GM19238 (cell line): ENCODE data around the gene BORCS5.
"Not testable (repeated sequence)": the region's sequence is repeated elsewhere in the genome, so short reads cannot be mapped to it uniquely, and the experiment has no call there.

Experiments used
- DNase-seq: peaks from one replicate; pipeline ENCODE4 v3.0.0; 2011; ENCODE audit warnings: low spot score; ENCODE audit not compliant: insufficient read length

Gene BORCS5

DNA sequence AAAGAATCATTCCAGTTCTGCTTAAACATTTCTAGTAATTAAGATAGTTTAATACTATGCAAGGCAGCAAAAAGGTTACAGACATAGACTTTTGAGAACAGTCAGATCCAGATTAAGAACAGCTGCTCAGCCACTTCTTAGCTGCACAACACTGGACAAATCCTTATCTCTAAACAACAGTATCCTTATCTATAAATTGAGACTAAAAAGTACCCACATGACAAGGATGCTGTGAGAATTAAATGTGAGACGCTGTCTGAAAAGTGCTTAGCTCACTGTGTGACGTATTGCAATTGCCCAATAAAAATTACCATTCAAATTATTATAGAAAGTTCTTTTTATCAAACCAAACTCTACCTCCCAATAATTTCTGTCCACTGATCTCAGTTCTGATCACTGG is 35.5 kb downstream of the BORCS5 start:
- no peak for DNase-seq

DNA sequence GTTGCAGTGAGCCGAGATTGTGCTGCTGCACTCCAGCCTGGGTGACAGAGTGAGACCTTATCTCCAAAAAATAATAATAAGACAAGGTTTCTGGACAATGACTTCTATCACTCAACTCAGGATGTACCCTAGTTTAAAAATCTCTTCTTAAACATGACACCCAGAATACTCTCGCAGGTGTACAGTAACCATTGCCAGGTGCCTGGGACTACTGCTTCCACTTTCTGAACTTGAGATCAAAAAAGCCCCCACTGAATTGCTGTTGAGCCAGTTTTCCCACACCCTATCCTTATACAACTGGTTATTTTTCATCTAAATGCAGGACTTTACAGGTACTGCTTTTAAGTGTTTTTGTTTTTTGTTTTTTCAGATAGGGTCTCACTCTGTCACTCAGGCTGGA is 36.3 kb downstream of the BORCS5 start:
- DNase-seq, result no peak

DNA sequence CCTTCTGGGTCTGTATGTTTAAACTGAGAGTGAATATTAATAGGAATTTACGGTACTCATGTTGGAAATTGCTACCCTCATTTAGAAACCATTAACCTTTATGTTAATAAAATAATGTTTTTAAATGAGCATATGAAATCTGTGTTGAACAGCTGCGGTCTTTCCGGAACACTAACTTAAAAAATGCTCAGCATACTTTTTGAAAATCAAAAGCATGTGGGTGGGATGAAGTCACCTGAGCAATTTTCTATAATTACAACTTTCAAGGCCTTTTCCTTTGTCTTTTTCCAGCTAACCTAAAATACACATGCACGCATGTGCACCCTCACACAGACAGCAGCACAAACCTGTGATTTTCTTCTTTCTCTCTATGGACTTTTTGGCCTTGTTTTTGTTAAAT is 39.8 kb downstream of the BORCS5 start:
- DNase-seq, result no peak

DNA sequence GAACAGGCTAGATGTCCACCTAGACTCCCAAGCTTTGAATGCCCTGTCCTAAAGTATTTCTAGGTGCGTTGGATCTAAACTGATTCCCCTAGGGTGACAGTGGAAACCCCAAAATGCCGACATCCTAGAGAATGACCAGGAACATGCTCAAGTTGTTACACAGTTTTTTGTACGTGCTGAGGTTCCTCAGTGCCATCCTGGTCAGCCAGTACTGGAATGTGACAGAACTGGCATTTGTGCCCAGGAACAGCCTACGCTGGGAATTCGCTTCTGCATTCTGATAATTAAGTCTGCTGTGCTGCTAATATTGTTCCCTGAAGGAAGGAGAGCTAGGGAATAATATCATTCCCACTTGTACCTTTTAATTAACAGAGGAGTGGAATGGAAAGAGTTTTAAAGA is 40.3 kb downstream of the BORCS5 start:
- DNase-seq, result no peak

DNA sequence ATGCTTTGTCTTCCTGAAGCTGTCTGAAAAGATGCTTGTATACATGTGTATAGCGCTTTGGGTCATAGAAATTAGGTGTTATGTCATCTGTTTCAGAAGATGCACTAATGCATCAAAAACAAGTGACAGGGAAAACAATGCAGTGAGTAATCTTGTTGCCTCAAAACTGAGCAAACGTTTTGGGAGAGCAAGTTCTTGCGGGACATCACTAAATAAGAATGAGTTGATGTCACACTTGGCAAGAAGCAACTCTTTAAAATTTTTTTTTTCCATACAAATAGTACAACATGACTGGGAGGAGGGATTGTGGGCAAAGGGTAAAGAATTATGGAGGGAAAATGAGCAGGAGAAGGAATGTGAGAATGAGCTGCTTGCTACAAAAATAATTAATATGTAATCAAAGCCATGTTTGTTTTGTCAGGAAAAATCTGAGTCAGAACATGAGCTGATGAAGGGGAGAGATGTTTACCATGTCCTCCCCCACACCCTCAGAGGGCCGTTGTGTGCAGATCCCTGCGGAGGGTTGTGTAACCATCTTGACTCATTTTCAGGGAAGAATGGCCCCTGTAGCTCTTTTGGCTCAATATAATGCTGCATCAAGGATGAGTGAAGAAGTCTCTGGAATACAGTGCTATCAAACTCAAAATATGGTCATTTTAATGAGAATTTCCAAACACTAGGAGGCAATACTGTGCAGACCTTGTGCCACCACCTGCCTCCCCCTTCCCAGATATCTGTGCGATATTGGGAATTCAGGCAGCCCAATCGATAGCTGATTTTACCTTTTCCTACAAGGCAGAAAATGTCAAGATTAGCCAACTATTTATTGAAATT is 41.4 kb downstream of the BORCS5 start:
- DNase-seq, result no peak

DNA sequence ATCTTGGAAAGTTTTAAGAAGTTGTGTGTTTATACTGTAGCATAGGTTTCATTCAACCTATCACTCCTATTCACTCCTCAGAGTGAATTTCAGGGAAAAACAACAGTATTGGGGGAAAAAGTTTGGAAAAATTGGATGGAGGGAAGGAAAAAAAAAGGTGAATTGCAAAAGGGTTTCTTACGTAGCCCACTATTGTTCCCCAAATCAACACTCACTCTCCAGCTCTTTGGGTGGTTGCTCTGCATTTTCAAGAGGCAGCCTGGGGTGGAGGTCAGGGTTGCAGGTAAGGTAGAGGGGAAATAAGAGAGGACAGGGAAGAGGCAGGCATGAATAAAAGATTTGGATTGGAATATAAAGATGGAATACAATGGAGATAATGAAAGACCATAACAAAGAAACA is 42.3 kb downstream of the BORCS5 start:
- DNase-seq, result no peak

DNA sequence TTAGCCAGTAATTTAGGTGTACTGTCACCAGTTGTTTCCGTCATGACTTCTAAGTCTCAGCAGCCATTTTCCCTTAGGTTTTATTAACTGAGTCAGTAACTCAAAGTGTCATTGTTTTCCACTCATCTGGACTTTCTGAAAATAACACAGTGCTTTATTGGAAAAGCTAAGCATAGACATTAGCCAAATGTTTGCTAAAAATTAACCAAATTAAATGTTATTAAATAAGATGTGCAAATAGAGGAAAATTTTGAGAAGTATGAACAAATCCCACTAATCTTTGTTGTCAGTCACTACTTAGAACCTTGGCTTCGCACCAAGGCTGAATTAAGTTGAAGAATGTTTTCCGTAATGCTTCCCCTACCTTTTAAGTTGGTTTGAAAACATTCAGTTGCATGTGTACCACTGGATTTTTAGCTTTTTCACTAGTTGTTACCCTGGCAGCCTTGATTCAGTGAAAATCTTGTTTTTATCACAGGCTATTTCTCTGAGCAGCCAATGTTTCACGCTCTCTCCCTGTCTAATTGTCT is 43.0 kb downstream of the BORCS5 start:
- DNase-seq, result no peak

DNA sequence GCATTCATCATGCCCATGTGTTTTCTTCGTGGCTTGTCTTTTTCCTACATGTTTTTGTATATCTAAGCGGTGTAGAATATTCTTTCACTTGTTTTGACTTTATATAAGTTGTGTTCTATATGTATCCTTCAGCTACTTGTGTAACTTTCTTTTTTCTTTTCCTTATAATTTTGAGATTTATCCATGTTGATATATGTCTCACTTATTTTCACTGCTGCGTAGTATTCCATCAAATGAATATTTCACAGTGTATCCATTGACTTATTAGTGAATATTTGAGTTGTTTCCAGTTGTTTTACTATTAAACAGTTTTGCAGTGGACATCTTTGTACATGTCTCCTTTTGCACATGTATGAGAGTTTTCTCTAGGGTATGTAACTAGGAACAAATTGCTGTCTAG is 43.9 kb downstream of the BORCS5 start:
- DNase-seq, result no peak

DNA sequence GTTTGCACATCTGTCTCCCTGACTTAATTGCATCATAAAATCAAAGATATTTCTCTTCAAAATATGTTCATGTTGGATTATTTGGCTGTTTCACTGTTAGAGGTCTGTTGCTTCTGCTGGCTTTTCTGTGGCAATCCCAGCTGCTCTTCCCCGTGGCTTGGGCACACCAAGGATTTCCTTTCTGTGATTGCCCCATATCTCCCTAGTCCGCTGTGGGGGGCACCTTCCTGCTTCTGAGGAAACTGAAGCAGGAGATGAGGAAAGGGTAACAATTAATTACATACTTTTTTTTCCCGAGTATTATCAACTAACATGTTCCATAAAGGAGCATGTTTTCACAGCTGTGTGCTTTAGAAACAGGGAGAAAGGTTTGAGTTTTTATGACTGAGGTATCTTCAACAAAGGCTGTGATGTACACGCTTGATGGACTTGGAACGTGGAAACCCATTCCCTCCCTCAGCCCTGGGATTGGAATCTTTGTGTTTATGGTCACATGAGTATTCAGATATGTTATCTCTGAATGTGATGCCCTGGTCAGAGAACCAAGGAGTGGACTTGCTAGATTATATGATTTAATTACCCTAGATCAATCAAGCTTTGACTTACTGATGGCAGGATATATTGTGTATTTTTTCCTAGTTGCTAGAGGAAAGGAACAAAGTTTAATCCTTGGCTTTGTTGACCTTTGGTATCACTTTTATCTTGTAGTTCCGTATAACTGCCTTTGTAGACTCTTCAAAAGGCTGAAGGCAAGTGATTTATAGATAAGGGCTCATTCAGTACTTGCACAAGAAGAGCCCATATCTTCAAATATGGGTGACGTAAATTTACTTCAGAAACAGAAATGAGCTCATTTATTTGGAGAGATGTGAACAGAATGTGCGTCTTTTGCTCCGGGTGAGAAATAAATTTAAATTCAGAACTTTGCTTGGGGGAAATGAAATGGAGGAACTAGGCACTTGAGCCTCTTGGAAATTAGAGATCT is 46.7 kb downstream of the BORCS5 start:
- no peak for DNase-seq

DNA sequence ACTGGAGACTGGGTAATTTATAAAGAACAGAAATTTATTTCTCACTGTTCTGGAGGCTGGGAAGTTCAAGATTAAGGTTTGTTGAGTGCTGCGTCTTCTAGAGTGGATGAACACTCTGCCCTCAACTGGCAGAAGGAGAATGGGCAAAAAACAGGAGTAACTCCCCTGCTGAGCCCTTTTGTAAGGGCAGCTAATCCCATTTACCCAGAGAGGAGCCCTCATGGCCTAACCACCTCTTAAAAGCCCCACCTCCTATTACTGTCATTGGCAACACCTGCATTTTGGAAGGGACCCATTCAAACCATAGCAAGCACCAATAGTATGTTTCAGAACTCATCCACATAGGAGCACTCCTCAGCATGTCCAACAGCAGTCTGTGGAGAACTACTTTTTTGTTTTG is 47.4 kb downstream of the BORCS5 start:
- DNase-seq, result no peak

DNA sequence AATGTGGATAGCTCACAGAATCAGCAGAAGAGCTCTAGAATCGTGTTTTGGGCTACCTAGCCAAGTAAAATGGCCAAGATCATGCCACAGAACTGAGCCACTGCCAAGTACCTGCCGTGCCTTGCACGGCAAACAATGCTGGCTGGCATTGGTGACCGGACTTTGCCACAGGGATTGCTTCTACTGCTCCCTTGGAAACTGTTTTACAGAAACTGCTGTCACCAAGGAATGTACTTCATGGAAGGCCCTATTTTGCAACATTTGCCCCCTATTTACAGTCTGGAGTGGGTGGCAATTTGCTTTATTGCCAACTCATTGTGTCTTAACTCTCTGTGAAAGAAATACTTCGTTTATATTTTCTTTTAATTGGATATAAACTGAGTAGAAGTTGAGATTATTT is 49.0 kb downstream of the BORCS5 start:
- DNase-seq, result no peak

DNA sequence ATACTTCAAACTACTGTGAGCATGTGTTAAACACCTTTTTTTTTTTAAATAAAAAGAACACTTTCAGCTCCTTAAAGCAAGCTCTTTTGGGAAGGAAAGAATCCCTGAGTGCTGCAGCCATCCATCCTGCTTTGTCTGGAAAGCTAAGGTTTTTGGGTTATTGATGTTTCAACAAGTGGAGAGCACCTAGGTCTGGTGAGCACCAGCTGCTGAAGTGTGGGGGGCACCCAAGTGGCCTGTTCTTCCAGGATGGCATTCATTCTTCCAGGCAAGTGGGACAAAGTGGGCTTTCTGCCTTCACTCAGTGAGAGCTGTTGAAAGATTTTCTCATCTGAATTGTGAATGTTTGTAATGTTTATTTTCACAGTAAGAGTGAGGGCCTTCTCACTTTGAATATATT is 49.9 kb downstream of the BORCS5 start:
- no peak for DNase-seq

DNA sequence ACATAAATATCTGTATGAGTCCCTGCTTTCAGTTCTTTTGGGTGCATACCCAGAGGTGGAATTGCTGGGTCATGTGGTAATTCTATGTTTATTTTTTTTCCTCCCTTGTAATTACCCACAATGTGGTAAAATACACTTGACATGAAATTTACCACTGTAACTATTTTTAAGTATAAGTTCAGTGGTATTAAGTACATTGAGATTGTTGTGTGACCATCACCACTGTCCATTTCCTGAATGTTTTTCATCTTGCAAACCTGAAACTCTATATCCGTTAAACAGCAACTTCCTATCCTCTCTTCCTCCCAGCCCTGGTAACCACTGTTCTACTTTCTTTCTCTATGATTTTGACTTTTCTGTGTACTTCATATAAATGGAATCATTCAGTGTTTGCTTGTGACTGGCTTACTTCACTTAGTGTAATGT is 51.4 kb downstream of the BORCS5 start:
- no peak for DNase-seq

DNA sequence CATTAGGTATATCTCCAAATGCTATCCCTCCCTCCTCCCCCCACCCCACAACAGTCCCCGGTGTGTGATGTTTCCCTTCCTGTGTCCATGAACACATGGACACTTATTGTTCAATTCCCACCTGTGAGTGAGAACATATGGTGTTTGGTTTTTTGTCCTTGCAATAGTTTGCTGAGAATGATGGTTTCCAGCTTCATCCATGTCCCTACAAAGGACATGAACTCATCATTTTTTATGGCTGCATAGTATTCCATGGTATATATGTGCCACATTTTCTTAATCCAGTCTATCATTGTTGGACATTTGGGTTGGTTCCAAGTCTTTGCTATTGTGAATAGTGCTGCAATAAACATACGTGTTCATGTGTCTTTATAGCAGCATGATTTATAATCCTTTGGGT is 52.5 kb downstream of the BORCS5 start:
- DNase-seq, result not testable (repeated sequence)

DNA sequence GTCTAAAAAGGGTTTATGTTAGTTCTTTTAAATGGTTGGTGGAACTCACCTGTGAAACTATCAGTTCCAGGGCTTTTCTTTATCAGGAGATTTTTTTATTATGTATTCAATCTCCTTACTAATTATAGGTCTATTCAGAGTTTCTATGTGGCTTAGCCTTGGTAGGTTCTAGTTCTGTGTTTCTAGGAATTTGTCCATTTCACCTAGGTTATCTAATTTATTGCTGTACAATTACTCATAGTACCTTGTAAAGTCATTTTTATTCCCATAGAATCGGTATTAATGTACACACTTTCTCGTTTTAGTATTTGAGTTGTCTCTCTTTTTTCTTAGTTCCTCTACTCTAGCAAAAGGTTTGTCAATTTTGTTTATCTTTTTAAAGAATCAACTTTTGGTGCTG is 59.0 kb downstream of the BORCS5 start:
- DNase-seq, result no peak

DNA sequence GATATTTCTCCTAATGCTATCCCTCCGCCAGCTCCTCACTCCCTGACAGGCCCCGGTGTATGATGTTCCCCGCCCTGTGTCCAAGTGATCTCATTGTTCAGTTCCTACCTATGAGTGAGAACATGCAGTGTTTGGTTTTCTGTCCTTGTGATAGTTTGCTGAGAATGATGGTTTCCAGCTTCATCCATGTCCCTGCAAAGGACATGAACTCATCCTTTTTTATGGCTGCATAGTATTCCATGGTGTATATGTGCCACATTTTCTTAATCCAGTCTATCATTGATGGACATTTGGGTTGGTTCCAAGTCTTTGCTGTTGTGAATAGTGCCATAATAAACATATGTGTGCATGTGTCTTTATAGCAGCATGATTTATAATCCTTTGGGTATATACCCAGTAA is 62.3 kb downstream of the BORCS5 start:
- DNase-seq, result not testable (repeated sequence)

DNA sequence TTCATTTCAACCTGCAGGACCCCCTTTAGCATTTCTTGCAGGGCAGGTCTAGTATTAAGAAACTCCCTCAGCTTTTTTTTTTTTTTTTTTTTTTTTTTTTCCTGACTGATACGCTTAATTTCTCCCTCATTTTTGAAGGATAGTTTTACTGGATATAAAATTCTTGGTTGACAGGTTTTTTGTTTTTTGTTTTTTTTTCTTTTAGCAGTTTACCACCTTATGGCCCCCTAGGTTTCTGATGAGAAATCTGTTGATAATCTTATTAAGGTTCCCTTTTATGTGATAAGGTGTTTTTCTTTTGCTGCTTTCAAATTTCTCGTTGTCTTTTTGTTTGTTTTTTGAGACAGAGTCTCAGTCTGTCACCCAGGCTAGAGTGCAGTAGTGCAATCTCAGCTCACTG is 66.5 kb downstream of the BORCS5 start:
- no peak for DNase-seq

DNA sequence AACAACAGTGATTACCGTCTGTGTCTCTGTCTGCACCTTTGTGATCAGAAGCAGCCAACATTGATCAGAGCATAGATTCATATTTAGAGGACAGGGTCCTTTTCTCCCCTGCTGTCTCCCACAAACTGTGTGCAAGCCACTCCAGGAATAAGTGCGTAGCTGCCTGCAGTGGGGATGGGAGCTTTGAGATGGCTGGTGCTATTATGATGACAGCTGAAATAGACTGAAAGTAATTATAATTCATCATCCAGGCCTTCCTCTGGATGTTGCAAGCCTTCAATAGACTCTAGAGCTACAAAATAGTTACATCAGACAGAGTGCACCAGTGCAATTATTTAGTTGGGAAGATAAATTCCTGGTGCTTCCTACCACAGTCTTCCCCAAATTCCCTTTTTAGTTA is 68.1 kb downstream of the BORCS5 start:
- no peak for DNase-seq

DNA sequence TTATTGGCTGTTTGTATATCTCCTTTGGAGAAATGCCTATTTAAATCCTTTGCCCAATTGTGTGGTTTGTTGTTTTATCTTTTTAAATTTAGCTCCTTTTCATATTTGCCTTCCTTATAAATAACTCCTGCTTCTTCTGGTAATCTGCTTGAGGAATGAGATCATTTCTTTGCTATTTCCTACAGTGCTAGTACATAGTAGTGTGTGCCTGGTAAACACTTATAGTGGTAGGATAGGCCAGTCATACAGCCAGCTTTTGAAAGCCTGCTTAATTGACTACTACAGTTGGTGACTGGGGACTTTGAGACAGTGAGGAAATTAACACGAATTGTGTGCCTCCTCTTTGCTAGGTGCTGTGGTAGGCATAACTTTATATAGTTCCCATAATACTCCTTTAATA is 68.7 kb downstream of the BORCS5 start:
- no peak for DNase-seq

DNA sequence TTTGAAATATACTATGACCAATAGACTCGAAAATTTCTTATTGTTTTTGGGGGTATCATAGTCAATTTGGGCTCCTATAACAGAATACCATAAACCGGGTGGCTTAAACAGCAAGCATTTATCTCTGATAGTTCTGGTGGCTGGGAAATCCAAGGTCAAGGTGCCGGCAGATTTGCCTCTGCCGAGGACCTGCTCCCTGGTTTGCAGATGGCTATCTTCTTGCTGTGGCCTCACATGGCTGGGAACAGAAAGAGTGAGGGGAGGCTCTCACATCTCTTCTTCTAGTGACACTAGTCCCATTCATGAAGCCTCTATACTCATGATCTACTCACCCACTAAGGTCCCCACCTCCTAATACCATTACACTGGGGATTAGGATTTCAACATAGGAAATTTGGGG is 70.7 kb downstream of the BORCS5 start:
- DNase-seq, result no peak

DNA sequence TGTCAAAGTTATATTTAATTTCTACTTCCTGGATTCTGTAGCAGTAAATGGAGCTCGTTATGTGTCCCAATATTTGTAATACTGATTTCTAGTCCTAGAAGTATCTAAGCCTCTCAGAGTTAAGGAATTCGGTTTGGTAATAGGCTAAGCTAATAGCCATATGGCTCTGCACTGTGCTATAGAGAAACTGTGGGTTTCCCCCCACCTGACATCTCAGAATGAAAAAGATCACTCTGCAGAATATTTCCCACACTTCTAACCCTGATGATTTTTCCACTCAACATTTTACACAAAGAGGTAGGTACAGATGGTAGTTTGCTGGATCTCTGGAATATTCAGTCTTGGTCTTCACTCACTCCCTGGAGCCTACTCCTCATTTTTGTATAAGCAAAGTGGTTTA is 71.2 kb downstream of the BORCS5 start:
- DNase-seq, result no peak

DNA sequence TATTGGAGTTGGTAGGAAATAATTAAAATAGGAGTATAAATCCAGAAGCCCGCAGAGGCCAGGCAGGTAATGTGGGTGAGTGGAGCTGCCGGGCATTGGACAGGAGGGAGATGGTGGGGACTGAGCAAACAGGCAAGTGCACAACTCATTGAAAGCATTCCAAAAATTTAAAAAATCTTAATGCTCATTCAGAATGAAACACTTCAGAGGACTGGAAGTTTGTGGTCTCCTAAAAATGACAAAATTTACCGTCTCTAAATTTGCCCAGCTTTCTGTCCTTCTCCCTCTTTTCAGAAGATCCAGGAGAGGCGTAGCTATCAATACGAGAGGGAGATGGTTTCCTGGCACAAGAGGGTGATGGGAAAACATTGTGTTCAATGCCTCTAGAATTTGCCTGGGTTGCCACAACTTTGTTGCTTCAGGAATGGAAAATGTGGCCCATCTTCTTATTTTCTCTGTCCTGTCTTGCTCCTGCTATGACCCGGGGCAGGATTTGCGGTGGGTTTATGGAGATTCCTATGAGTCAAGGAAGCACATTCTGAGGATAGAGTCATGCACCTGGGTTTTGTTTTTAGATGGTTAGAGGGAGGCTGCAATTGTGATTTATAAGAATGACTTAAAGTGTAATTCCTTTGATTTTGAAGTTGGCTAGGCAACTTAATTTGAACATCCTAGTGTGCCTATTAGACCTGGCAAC is 72.2 kb downstream of the BORCS5 start:
- no peak for DNase-seq
